Loucy (cell line): Measurements from ENCODE around the gene IQCN.

Experiments used
- H2AFZ ChIP-seq: fragments of 200-600 bp; sonication (generic); 2 replicates; pipeline ENCODE4 v1.6.0; 2016; ENCODE audit warnings: antibody characterized with exemption, mild to moderate bottlenecking, low read length, moderate library complexity
- H3F3A ChIP-seq: fragments of 200-600 bp; 2 replicates; pipeline ENCODE4 v1.6.0; 2016; ENCODE audit warnings: antibody characterized with exemption, low read depth, mild to moderate bottlenecking
- H3K27me3 ChIP-seq: fragments of 200-600 bp; sonication (generic); 2 replicates; pipeline ENCODE4 v1.6.1; 2014; ENCODE audit warnings: low read length, mild to moderate bottlenecking; ENCODE audit not compliant: insufficient read depth, poor library complexity, severe bottlenecking
- H3K36me3 ChIP-seq: fragments of 200-600 bp; sonication (generic); 2 replicates; pipeline ENCODE4 v1.6.1; 2016; ENCODE audit warnings: low read length; ENCODE audit not compliant: insufficient read depth
- H3K4me1 ChIP-seq: fragments of 200-600 bp; sonication (generic); 2 replicates; pipeline ENCODE4 v1.5.1; 2014; ENCODE audit warnings: low read length, mild to moderate bottlenecking; ENCODE audit not compliant: insufficient read depth, poor library complexity, severe bottlenecking
- H3K4me2 ChIP-seq: fragments of 200-600 bp; sonication (generic); 2 replicates; pipeline ENCODE4 v1.6.0; 2014; ENCODE audit warnings: antibody characterized with exemption, low read length, low read depth, mild to moderate bottlenecking; ENCODE audit not compliant: poor library complexity, severe bottlenecking
- H3K4me3 ChIP-seq: fragments of 200-600 bp; sonication (generic); 2 replicates; pipeline ENCODE4 v1.5.1; 2014; ENCODE audit warnings: low read length, mild to moderate bottlenecking, mixed read lengths; ENCODE audit not compliant: poor library complexity, severe bottlenecking
- H3K79me2 ChIP-seq: fragments of 200-600 bp; sonication (generic); 2 replicates; pipeline ENCODE4 v1.6.1; 2014; ENCODE audit warnings: low read length; ENCODE audit not compliant: insufficient read depth
- H3K9ac ChIP-seq: fragments of 200-600 bp; sonication (generic); 2 replicates; pipeline ENCODE4 v1.6.0; 2014; ENCODE audit warnings: mild to moderate bottlenecking, low read depth, low read length, moderate library complexity; ENCODE audit not compliant: poor library complexity, severe bottlenecking
- H3K9me2 ChIP-seq: fragments of 200-600 bp; sonication (generic); replicated peaks from 2 replicates; pipeline ENCODE4 v1.6.1; 2016; ENCODE audit warnings: low read depth, low read length, mixed read lengths
- H3K9me3 ChIP-seq: fragments of 200-600 bp; sonication (generic); 2 replicates; pipeline ENCODE4 v1.6.1; 2014; ENCODE audit warnings: mild to moderate bottlenecking, antibody characterized with exemption, low read length, low read depth; ENCODE audit not compliant: insufficient read depth
- H4K20me1 ChIP-seq: fragments of 200-600 bp; sonication (generic); 2 replicates; pipeline ENCODE4 v1.6.0; 2014; ENCODE audit warnings: antibody characterized with exemption, low read length, mild to moderate bottlenecking; ENCODE audit not compliant: insufficient read depth, poor library complexity, severe bottlenecking
- CTCF ChIP-seq: fragments of 200-600 bp; sonication (generic); conservative IDR thresholded peaks from 2 replicates; pipeline ENCODE4 v1.5.1; 2014; ENCODE audit warnings: mild to moderate bottlenecking, antibody characterized with exemption, low read length
- EZH2phosphoT487 ChIP-seq: fragments of 200-600 bp; IDR thresholded peaks from 2 replicates; pipeline ENCODE4 v1.6.1; 2018; ENCODE audit warnings: antibody characterized with exemption, mild to moderate bottlenecking, moderate library complexity, borderline replicate concordance

The IQCN gene

GRCh38 chr19:18282021-18282787 lies 8.0 kb upstream of the IQCN start:
- peaks cover 44% of the 10 kb centered on the region for H3K79me2 ChIP-seq
- no peaks in the 10 kb centered on the region for H3K9me3 ChIP-seq
- H3K4me1 ChIP-seq = peaks cover 24% of the 10 kb centered on the region
- H3K4me2 ChIP-seq = peak overlapping the region; percentile 91
- TF ChIP-seq CTCF = peak; percentile 19; the same call in 1 of the 2 replicates
- no peak for TF ChIP-seq EZH2phosphoT487
- peaks cover 10% of the 10 kb centered on the region for H3F3A ChIP-seq
- H3K9me2 ChIP-seq = no peaks in the 10 kb centered on the region
- H3K9ac ChIP-seq = peak overlapping the region; percentile 97
- peaks cover 19% of the 10 kb centered on the region for H4K20me1 ChIP-seq
- H3K27me3 ChIP-seq = peaks cover 4% of the 10 kb centered on the region
- H3K36me3 ChIP-seq = no peaks in the 10 kb centered on the region
- H2AFZ ChIP-seq = no peak overlapping the region
- H3K4me3 ChIP-seq = peak overlapping the region; percentile 77

- Histone ChIP-seq H3K79me2 (peaks cover 52% of the 10 kb centered on the region), H3K4me1 (peaks cover 24% of the 10 kb centered on the region), H3K9me2 (no peaks in the 10 kb centered on the region), H3K36me3 (no peaks in the 10 kb centered on the region), H3K4me2 (peak within 1 kb of the TSS; percentile 91), H3F3A (peaks cover 10% of the 10 kb centered on the region), H3K4me3 (peak within 1 kb of the TSS; percentile 84), H3K9ac (peak within 1 kb of the TSS; percentile 99), H3K9me3 (no peaks in the 10 kb centered on the region), H3K27me3 (peaks cover 4% of the 10 kb centered on the region), H2AFZ (no peak within 1 kb of the TSS), H4K20me1 (peaks cover 20% of the 10 kb centered on the region)
- no peak for TF ChIP-seq EZH2phosphoT487
These were observed 7.1 kb upstream of the IQCN start, which contains the start of gene JUND for GRCh38 chr19:18281082-18282020. TSS of gene JUND (minus strand) at chr19:18281622. CDS start at chr19:18281484, 138 bp downstream.

GRCh38 chr19:18280247-18281081 lies 6.2 kb upstream of the IQCN start:
- H3K27me3 ChIP-seq = peaks cover 4% of the 10 kb centered on the region
- H3K9me2 ChIP-seq = no peaks in the 10 kb centered on the region
- peaks cover 60% of the 10 kb centered on the region for H3K79me2 ChIP-seq
- peaks cover 28% of the 10 kb centered on the region for H4K20me1 ChIP-seq
- no peak for TF ChIP-seq EZH2phosphoT487
- TF ChIP-seq CTCF = no peak
- no peaks in the 10 kb centered on the region for H3K36me3 ChIP-seq
- peaks cover 24% of the 10 kb centered on the region for H3K4me1 ChIP-seq
- no peaks in the 10 kb centered on the region for H3K9me3 ChIP-seq
- no peak overlapping the region for H2AFZ ChIP-seq
- H3K4me2 ChIP-seq = peak overlapping the region; percentile 82
- H3K4me3 ChIP-seq = peak overlapping the region; percentile 84
- peaks cover 10% of the 10 kb centered on the region for H3F3A ChIP-seq
- peak overlapping the region; percentile 99 for H3K9ac ChIP-seq
